Left ventricle myocardium inferior (tissue), 1 donor: ENCODE results near the gene SEMA3B. TPM values are rescaled to one million over a fixed set of nuclear protein-coding genes. Genes with fewer than 3 reads are reported as not detected.
A peak's percentile ranks its signal among the peaks of the same experiment; 100 is the strongest.

Source experiments
- DNase-seq: peaks from one replicate; pipeline ENCODE4 v3.0.0-alpha.2; 2020
- H3K27ac ChIP-seq: fragments of 200-600 bp; replicated peaks from 2 replicates; pipeline ENCODE4 v1.8.0; 2021
- H3K27me3 ChIP-seq: fragments of 200-600 bp; 2 replicates; pipeline ENCODE4 v1.8.0; 2021; ENCODE audit warnings: low read depth
- H3K36me3 ChIP-seq: fragments of 200-600 bp; 2 replicates; pipeline ENCODE4 v1.8.0; 2021
- H3K4me1 ChIP-seq: fragments of 200-600 bp; 2 replicates; pipeline ENCODE4 v1.8.0; 2021
- H3K4me3 ChIP-seq: fragments of 200-600 bp; 2 replicates; pipeline ENCODE4 v1.8.0; 2021; ENCODE audit warnings: mild to moderate bottlenecking, moderate library complexity
- H3K9me3 ChIP-seq: fragments of 200-600 bp; replicated peaks from 2 replicates; pipeline ENCODE4 v1.8.0; 2021
- CTCF ChIP-seq: fragments of 200-600 bp; IDR thresholded peaks from 2 replicates; pipeline ENCODE4 v1.8.0; 2021; ENCODE audit warnings: antibody characterized with exemption, mild to moderate bottlenecking, borderline replicate concordance
- intact Hi-C: fragments of 100-400 bp; cut with micrococcal nuclease; formaldehyde crosslinking; loops from one replicate; pipeline ENCODE4 v1.11.0; 2022
- total RNA-seq: library from RNA; stranded (reverse); fragmentation: NEBNext Ultra II Directional; extraction: Animal tissue kit (Norgen Biotek cat#: 25700); gene quantifications from one replicate; pipeline ENCODE4 v1.2.1, GENCODE V29; 2021
- donor health status: DM: no; HTN: yes; CAD: no; lungs with severe emphysema.

The SEMA3B gene
- total RNA-seq, 1 donor from 2014 or later, result 23.2 TPM

GRCh38 chr3:50274371-50275104 lies 5.6 kb downstream of the SEMA3B start:
- H3K36me3 ChIP-seq, result no peaks in the 10 kb centered on the region
- H3K9me3 ChIP-seq, result no peaks in the 10 kb centered on the region
- H3K27me3 ChIP-seq, result peaks cover 31% of the 10 kb centered on the region
- H3K4me1 ChIP-seq, result peaks cover 57% of the 10 kb centered on the region
- DNase-seq, result peak; percentile 63
- H3K27ac ChIP-seq, result no peak overlapping the region
- TF ChIP-seq CTCF, result peak; percentile 78
- peak overlapping the region; percentile 55 for H3K4me3 ChIP-seq
- intact Hi-C loops, result loop anchor here (5.0 to 10.0 kb wide), 2 partner anchors 47 to 80 kb away; partner anchors contain the start of gene GNAT1

GRCh38 chr3:50275141-50275995 lies 6.4 kb downstream of the SEMA3B start:
- TF ChIP-seq CTCF, result no peak
- H3K4me1 ChIP-seq, result peaks cover 59% of the 10 kb centered on the region
- no peak overlapping the region for H3K4me3 ChIP-seq
- intact Hi-C loops, result loop anchor here (10.0 kb wide), 1 partner anchor 81 kb away; the partner anchor contains the start of gene GNAT1
- H3K27me3 ChIP-seq, result peaks cover 31% of the 10 kb centered on the region
- DNase-seq, result no peak
- no peaks in the 10 kb centered on the region for H3K36me3 ChIP-seq
- no peaks in the 10 kb centered on the region for H3K9me3 ChIP-seq
- no peak overlapping the region for H3K27ac ChIP-seq

- Histone ChIP-seq H3K9me3 (no peaks in the 10 kb centered on the region), H3K4me3 (no peak overlapping the region), H3K36me3 (no peaks in the 10 kb centered on the region), H3K4me1 (peaks cover 65% of the 10 kb centered on the region), H3K27me3 (peaks cover 31% of the 10 kb centered on the region), H3K27ac (no peak overlapping the region)
- intact Hi-C loops, result loop anchor here (10.0 kb wide), 1 partner anchor 81 kb away; the partner anchor contains the start of gene GNAT1
- no peak for TF ChIP-seq CTCF
- no peak for DNase-seq
These were observed 7.2 kb downstream of the SEMA3B start for GRCh38 chr3:50275996-50276761.

- TF ChIP-seq CTCF, result no peak
- intact Hi-C loops, result loop anchor here (10.0 kb wide), 1 partner anchor 82 kb away; the partner anchor contains the start of gene GNAT1
- Histone ChIP-seq H3K27ac (no peak overlapping the region), H3K36me3 (no peaks in the 10 kb centered on the region), H3K4me1 (peaks cover 65% of the 10 kb centered on the region), H3K27me3 (peaks cover 31% of the 10 kb centered on the region), H3K9me3 (no peaks in the 10 kb centered on the region), H3K4me3 (no peak overlapping the region)
- no peak for DNase-seq
These were observed 7.8 kb downstream of the SEMA3B start for GRCh38 chr3:50276762-50277101.

GRCh38 chr3:50278123-50278879 lies 9.4 kb downstream of the SEMA3B start:
- peaks cover 56% of the 10 kb centered on the region for H3K4me1 ChIP-seq
- H3K36me3 ChIP-seq, result no peaks in the 10 kb centered on the region
- TF ChIP-seq CTCF, result no peak
- intact Hi-C loops, result loop anchor here (10.0 kb wide), 1 partner anchor 84 kb away; the partner anchor contains the start of gene GNAT1
- DNase-seq, result no peak
- H3K27ac ChIP-seq, result peak overlapping the region; percentile 89
- peaks cover 31% of the 10 kb centered on the region for H3K27me3 ChIP-seq
- no peaks in the 10 kb centered on the region for H3K9me3 ChIP-seq
- H3K4me3 ChIP-seq, result no peak overlapping the region
